Measurements from ENCODE around the gene AACS. TPM values are rescaled to one million over a fixed set of nuclear protein-coding genes. Genes with fewer than 3 reads are reported as not detected.

The AACS gene
- total RNA-seq = 27.1 and 32.1 TPM in 2 replicates

GRCh38 chr12:125065021-125065918 is at the start of gene AACS:
Gene AACS (plus strand): TSS chr12:125065435. CDS start chr12:125065585, 150 bp downstream.

GRCh38 chr12:125185740-125186470 is 120.7 kb downstream of the AACS start, which contains the start of gene TMEM132B:
Gene TMEM132B (plus strand): TSS chr12:125186386.

Other genes with a start within 250 kb of the AACS start
- gene SCARB1, start 201.6 kb upstream of the AACS start, total RNA-seq = 26.0 and 37.4 TPM in 2 replicates
- 1,064 and 1,070 TPM in 2 replicates for gene UBC, start 150.8 kb upstream of the AACS start, total RNA-seq
- gene DHX37, start 76.3 kb upstream of the AACS start, total RNA-seq = 10.5 and 13.1 TPM in 2 replicates
- gene BRI3BP, start 71.8 kb upstream of the AACS start, total RNA-seq = 2.9 and 8.4 TPM in 2 replicates
- 0.81 TPM in 1 of 2 replicates, not detected in the other for gene TMEM132B, start 121.0 kb downstream of the AACS start, total RNA-seq

Data from cardiac atrium fibroblast (primary cell).